ENCODE data around the gene GPAM. TPM values are rescaled to one million over a fixed set of nuclear protein-coding genes. Genes with fewer than 3 reads are reported as not detected.

GPAM gene
- total and polyA plus RNA-seq, 10 of the 15 experiments (the other 5 are each of a cell fraction or from before 2014, with no cell fraction given), result 3.3 to 9.4 (median 7.4) TPM

DNA sequence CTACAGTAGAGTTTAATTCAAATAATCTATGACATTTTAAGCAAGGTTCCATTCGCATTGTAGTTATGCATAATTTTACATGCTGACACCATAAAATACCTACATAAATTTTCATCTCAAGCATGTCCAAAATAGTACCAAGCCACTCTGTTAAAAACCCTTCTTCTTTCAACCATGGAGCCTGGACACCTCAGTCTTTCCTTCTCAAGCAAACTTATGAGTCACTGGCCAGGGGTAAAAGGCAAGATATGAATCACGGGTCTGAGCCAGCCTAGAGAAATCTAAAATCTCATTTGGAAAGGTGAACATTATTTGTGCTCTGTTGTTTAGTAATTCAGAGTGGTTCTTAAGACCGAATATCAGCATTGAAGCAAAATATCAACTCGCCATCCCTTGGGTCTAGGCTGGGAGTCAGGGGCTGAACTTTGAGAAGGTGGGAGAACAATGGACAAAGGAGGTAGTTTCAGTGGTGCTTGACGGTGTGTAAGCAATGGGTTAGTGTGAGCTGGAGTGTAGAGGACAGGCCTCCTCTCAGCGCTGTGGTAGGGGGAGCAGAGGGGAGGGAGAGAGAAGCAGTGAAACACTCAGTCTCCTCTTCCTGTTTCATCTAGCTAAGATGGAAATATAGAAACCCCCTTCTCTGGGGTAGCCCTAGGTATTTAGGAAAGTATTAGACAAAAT is 19.1 kb upstream of the GPAM start (continued):
- no peak for TF ChIP-seq ZNF207 (IDR thresholded peaks at IDR 0.05; ENCODE audit: borderline replicate concordance)
- TF ChIP-seq, protein P1, sequence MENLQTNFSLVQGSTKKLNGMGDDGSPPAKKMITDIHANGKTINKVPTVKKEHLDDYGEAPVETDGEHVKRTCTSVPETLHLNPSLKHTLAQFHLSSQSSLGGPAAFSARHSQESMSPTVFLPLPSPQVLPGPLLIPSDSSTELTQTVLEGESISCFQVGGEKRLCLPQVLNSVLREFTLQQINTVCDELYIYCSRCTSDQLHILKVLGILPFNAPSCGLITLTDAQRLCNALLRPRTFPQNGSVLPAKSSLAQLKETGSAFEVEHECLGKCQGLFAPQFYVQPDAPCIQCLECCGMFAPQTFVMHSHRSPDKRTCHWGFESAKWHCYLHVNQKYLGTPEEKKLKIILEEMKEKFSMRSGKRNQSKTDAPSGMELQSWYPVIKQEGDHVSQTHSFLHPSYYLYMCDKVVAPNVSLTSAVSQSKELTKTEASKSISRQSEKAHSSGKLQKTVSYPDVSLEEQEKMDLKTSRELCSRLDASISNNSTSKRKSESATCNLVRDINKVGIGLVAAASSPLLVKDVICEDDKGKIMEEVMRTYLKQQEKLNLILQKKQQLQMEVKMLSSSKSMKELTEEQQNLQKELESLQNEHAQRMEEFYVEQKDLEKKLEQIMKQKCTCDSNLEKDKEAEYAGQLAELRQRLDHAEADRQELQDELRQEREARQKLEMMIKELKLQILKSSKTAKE (IDR thresholded peaks at IDR 0.05; ENCODE audit: low read depth, poor library complexity, severe bottlenecking), result no peak
- TF ChIP-seq, protein P2, sequence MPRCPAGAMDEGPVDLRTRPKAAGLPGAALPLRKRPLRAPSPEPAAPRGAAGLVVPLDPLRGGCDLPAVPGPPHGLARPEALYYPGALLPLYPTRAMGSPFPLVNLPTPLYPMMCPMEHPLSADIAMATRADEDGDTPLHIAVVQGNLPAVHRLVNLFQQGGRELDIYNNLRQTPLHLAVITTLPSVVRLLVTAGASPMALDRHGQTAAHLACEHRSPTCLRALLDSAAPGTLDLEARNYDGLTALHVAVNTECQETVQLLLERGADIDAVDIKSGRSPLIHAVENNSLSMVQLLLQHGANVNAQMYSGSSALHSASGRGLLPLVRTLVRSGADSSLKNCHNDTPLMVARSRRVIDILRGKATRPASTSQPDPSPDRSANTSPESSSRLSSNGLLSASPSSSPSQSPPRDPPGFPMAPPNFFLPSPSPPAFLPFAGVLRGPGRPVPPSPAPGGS (IDR thresholded peaks at IDR 0.05; ENCODE audit: borderline replicate concordance, insufficient read depth, low read depth, low read length, poor library complexity, severe bottlenecking), result peak; percentile 23
- TF ChIP-seq FOXM1 (IDR thresholded peaks at IDR 0.05; ENCODE audit: low read depth, low read length), result peak; percentile 61
- no peak for TF ChIP-seq CHD4 (IDR thresholded peaks at IDR 0.05)
- TF ChIP-seq, protein P3, sequence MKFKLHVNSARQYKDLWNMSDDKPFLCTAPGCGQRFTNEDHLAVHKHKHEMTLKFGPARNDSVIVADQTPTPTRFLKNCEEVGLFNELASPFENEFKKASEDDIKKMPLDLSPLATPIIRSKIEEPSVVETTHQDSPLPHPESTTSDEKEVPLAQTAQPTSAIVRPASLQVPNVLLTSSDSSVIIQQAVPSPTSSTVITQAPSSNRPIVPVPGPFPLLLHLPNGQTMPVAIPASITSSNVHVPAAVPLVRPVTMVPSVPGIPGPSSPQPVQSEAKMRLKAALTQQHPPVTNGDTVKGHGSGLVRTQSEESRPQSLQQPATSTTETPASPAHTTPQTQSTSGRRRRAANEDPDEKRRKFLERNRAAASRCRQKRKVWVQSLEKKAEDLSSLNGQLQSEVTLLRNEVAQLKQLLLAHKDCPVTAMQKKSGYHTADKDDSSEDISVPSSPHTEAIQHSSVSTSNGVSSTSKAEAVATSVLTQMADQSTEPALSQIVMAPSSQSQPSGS (IDR thresholded peaks at IDR 0.05; ENCODE audit: low read length), result peak; percentile 73
- TF ChIP-seq IRF4 (IDR thresholded peaks at IDR 0.05; ENCODE audit: low read depth, low read length), result peak; percentile 73
- peak in 1 of 2 experiments; percentile 35; a peak in 1 of 4 replicates for TF ChIP-seq SRF (IDR thresholded peaks at IDR 0.05; ENCODE audit: low read depth in 2 of 2, low read length in 2 of 2)
